ENCODE data around the gene LINC01488. TPM values are rescaled to one million over a fixed set of nuclear protein-coding genes. Genes with fewer than 3 reads are reported as not detected.

LINC01488 gene
- total and polyA plus RNA-seq, 3 donors from 2014 or later: not detected

DNA sequence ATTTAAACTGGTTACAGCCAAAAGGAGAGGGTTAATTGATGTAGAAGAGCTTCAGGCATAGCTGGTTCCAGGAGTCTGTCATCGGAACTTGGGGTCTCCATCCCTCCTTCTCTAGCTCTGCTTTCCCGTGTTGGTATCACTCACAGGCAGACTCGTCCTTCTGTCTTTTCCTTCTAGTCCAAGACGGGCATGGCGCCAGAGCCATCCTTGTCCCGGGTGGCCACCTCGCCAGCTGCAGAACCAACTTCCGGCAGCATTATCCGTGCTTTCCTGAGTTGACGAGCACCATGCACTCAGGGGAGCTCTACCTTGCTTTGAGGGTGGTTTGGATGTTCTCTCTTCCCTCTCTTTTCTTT, 14.7 kb downstream of the LINC01488 start:
- Histone ChIP-seq H3K27ac (no peak overlapping the region), H3K36me3 (ENCODE audit: low read depth, missing control alignments) (no peaks in the 10 kb centered on the region), H3K9me3 (no peaks in the 10 kb centered on the region), H3K27me3 (no peaks in the 10 kb centered on the region), H3K4me1 (peaks cover 14% of the 10 kb centered on the region), H3K4me3 (no peak overlapping the region)
- TF ChIP-seq, protein P1, sequence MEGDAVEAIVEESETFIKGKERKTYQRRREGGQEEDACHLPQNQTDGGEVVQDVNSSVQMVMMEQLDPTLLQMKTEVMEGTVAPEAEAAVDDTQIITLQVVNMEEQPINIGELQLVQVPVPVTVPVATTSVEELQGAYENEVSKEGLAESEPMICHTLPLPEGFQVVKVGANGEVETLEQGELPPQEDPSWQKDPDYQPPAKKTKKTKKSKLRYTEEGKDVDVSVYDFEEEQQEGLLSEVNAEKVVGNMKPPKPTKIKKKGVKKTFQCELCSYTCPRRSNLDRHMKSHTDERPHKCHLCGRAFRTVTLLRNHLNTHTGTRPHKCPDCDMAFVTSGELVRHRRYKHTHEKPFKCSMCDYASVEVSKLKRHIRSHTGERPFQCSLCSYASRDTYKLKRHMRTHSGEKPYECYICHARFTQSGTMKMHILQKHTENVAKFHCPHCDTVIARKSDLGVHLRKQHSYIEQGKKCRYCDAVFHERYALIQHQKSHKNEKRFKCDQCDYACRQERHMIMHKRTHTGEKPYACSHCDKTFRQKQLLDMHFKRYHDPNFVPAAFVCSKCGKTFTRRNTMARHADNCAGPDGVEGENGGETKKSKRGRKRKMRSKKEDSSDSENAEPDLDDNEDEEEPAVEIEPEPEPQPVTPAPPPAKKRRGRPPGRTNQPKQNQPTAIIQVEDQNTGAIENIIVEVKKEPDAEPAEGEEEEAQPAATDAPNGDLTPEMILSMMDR (IDR thresholded peaks at IDR 0.05): no peak
- TF ChIP-seq POLR2A (IDR thresholded peaks at IDR 0.05): no peak
- no peak for DNase-seq
- intact Hi-C loops (cut with DNase I; ENCODE audit: low total_unique reads): no loop called here
- 94 to 99% methylated on average over 10 of the region's 10 CpGs for WGBS, 2 donors

DNA sequence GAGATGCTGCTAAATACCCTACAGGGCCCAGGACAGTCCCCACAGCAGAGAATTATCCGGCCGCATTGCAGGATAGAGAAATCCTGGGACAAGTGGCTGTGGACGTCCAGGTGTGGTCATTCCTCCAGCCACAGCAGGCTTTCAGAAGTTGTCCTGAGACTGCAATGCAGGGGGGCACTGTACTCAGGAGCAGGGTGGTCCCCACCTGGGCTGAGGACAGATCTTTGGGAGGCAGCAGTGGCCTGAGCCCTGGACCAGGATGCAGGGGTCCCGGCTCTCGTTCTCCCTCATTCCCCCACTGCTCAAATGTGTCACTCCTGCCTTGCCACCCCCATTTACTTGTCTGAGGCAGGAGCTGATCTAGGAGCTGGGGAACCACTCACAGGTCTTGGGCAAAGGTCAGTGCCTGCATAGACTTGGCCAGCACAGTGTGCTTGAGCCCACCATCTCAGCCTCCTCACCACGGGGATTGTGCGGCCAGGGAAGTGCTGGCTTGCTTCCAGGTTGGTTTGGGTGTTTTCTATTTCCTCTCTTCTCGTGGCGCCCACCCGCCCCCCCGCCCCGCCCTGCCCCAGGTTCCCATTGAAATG, 15.3 kb downstream of the LINC01488 start:
- no peaks in the 10 kb centered on the region for H3K36me3 ChIP-seq (ENCODE audit: low read depth, missing control alignments)
- no peaks in the 10 kb centered on the region for H3K27me3 ChIP-seq
- H3K4me1 ChIP-seq: peaks cover 14% of the 10 kb centered on the region
- no peaks in the 10 kb centered on the region for H3K9me3 ChIP-seq
- intact Hi-C loops (cut with DNase I; ENCODE audit: low total_unique reads): no loop called here
- H3K4me3 ChIP-seq: no peak overlapping the region
- H3K27ac ChIP-seq: peak overlapping the region in 1 of 2 donors; percentile 52
- TF ChIP-seq, protein P1 (IDR thresholded peaks at IDR 0.05): no peak
- TF ChIP-seq POLR2A (IDR thresholded peaks at IDR 0.05): no peak
- WGBS, 2 donors: 56 to 64% methylated on average over 9 to 12 of the region's 12 CpGs
- no peak for DNase-seq

DNA sequence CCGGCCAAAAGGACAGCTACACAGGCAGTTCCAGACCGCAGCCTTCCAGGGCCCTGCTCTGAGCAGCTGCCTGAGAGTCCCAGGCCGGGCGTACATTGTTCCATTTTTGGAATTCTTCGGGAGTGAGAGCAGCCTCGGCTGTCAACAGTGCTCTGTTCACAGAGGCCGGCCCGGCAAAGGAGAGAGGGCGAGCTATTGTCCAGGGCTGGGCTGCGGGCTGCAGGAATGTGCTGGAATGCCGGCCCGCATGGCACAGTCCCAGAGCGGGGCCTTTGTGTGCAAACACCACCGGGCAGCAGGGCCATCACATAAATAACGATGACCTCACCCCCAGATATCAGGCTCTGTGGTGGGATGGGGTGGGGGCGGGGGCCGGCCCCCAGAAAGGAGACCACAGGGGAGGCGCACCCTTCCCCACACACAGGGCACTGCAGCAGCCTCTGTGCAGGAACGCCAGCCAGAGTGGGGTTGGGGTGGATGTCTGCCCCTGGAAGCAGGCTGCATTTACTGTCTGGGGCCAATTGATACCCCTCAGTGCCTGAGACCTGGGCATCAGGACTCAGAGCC, 15.8 kb downstream of the LINC01488 start:
- Histone ChIP-seq H3K9me3 (no peaks in the 10 kb centered on the region), H3K4me3 (no peak overlapping the region), H3K4me1 (peaks cover 14% of the 10 kb centered on the region), H3K27ac (peak overlapping the region in 1 of 2 donors; percentile 52), H3K36me3 (ENCODE audit: low read depth, missing control alignments) (no peaks in the 10 kb centered on the region), H3K27me3 (no peaks in the 10 kb centered on the region)
- WGBS, 2 donors: 33 to 44% methylated on average over 1 to 18 of the region's 19 CpGs
- intact Hi-C loops (cut with DNase I; ENCODE audit: low total_unique reads): no loop called here
- TF ChIP-seq POLR2A (IDR thresholded peaks at IDR 0.05): no peak
- DNase-seq: peak; percentile 79

DNA sequence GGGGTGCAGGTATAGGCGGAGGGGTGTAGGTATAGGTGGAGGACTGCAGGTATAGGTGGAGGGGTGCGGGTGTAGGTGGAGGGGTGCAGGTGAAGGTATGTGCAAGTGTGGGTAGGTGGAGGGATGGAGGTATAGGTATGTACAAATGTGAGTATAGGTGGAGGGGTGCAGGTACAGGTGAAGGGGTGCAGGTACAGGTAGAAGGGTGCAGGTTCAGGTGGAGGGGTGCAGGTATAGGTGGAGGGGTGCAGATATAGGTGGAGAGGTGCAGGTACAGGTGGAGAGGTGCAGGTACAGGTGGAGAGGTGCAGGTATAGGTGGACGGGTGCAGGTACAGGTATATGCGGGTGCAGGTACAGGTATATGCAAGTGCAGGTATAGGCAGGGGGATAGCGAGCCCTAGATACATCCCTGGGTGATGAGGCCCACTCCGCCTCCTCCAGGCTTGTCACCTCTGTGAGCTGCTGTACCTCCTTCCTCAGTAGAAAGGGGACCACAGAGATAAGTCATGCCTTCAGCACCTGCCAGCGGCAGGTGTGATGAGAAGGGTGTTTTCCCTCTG, 17.2 kb downstream of the LINC01488 start:
- Histone ChIP-seq H3K27me3 (no peaks in the 10 kb centered on the region), H3K27ac (no peak overlapping the region), H3K4me3 (no peak overlapping the region), H3K4me1 (peaks cover 14% of the 10 kb centered on the region), H3K36me3 (ENCODE audit: low read depth, missing control alignments) (no peaks in the 10 kb centered on the region), H3K9me3 (no peaks in the 10 kb centered on the region)
- intact Hi-C loops (cut with DNase I; ENCODE audit: low total_unique reads): no loop called here
- TF ChIP-seq POLR2A (IDR thresholded peaks at IDR 0.05): no peak
- TF ChIP-seq, protein P1 (IDR thresholded peaks at IDR 0.05): no peak
- whole genome bisulfite sequencing, 2 donors: 88 to 91% methylated on average over 6 to 7 of the region's 7 CpGs
- no peak for DNase-seq

DNA sequence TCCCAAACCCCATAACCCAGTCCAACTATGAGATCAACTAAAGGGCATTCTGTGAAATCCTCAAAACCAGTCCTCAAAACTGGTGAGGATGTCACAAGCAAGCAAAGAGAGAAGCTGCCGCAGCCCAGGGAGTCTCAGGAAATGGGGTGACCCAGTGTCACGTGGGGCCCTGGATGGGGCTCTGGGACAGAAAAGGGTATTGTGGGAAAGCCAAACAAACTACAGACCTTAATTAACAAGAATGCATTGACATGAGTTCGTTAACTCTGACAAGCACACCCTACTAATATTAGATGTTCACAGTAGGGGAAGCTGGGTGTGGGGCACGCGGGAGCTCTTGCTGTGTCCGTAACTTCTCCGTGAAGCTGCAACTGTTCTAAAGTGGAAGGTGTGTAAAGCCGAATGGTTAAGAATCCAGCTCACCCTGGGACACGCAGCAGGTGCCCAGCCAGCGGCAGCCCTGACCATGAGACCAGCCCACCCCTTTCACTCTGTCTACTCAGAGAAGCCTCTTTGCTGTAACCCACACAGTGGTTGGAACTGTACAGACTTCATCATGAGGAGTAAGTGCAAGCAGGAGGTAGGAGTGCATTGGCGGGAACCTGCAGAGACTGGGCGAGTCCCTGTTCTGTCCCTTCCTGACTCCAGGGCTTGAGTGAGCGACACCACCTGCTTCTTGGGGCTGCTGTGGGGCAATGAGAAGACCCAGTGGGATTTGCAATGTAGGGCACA, 17.9 kb downstream of the LINC01488 start:
- H3K36me3 ChIP-seq (ENCODE audit: low read depth, missing control alignments): no peaks in the 10 kb centered on the region
- no peaks in the 10 kb centered on the region for H3K9me3 ChIP-seq
- no peak for TF ChIP-seq POLR2A (IDR thresholded peaks at IDR 0.05)
- WGBS, 2 donors: 78 to 81% methylated on average over 13 of the region's 13 CpGs
- intact Hi-C loops (cut with DNase I; ENCODE audit: low total_unique reads): no loop called here
- no peak overlapping the region for H3K4me3 ChIP-seq
- no peak for DNase-seq
- no peak overlapping the region for H3K27ac ChIP-seq
- H3K4me1 ChIP-seq: peaks cover 14% of the 10 kb centered on the region
- no peaks in the 10 kb centered on the region for H3K27me3 ChIP-seq
